ENCODE measurements around the gene PIGV.
A peak's percentile ranks its signal among the peaks of the same experiment; 100 is the strongest.

PIGV gene

GRCh38 chr1:26780344-26780957 lies 7.3 kb upstream of the PIGV start:
- peak; percentile 31 for DNase-seq (ENCODE audit: low read depth)

DNA sequence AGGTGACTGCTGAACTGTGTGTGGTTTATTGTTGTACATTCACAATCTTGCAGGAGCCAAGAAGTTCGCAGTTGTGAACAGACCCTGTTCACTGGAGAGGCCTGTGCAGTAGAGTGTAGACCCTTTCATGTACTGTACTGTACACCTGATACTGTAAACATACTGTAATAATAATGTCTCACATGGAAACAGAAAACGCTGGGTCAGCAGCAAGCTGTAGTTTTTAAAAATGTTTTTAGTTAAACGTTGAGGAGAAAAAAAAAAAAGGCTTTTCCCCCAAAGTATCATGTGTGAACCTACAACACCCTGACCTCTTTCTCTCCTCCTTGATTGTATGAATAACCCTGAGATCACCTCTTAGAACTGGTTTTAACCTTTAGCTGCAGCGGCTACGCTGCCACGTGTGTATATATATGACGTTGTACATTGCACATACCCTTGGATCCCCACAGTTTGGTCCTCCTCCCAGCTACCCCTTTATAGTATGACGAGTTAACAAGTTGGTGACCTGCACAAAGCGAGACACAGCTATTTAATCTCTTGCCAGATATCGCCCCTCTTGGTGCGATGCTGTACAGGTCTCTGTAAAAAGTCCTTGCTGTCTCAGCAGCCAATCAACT lies 6.4 kb upstream of the PIGV start:
- DNase-seq (ENCODE audit: low read depth): no peak
- TF ChIP-seq, protein P1, sequence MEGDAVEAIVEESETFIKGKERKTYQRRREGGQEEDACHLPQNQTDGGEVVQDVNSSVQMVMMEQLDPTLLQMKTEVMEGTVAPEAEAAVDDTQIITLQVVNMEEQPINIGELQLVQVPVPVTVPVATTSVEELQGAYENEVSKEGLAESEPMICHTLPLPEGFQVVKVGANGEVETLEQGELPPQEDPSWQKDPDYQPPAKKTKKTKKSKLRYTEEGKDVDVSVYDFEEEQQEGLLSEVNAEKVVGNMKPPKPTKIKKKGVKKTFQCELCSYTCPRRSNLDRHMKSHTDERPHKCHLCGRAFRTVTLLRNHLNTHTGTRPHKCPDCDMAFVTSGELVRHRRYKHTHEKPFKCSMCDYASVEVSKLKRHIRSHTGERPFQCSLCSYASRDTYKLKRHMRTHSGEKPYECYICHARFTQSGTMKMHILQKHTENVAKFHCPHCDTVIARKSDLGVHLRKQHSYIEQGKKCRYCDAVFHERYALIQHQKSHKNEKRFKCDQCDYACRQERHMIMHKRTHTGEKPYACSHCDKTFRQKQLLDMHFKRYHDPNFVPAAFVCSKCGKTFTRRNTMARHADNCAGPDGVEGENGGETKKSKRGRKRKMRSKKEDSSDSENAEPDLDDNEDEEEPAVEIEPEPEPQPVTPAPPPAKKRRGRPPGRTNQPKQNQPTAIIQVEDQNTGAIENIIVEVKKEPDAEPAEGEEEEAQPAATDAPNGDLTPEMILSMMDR (conservative IDR thresholded peaks at IDR 0.05; ENCODE audit: control insufficient read depth, insufficient read depth, low read depth, low read length): no peak
- H3K4me3 ChIP-seq (ENCODE audit: control insufficient read depth, low read depth, low read length): no peak overlapping the region

More at GRCh38 chr1:26780344-26780957, 7.3 kb upstream of the PIGV start:
- H3K4me3 ChIP-seq (ENCODE audit: control insufficient read depth, low read depth, low read length): no peak overlapping the region
- TF ChIP-seq, protein P1 (conservative IDR thresholded peaks at IDR 0.05; ENCODE audit: control insufficient read depth, insufficient read depth, low read depth, low read length): no peak

- TF ChIP-seq, protein P1 (conservative IDR thresholded peaks at IDR 0.05; ENCODE audit: control insufficient read depth, insufficient read depth, low read depth, low read length): no peak
- H3K4me3 ChIP-seq (ENCODE audit: control insufficient read depth, low read depth, low read length): no peak overlapping the region
- no peak for DNase-seq (ENCODE audit: low read depth)
Observed at GRCh38 chr1:26782521-26783212, 5.1 kb upstream of the PIGV start.

- TF ChIP-seq, protein P1 (conservative IDR thresholded peaks at IDR 0.05; ENCODE audit: control insufficient read depth, insufficient read depth, low read depth, low read length): no peak
- no peak overlapping the region for H3K4me3 ChIP-seq (ENCODE audit: control insufficient read depth, low read depth, low read length)
- no peak for DNase-seq (ENCODE audit: low read depth)
Observed at GRCh38 chr1:26783646-26784022, 4.1 kb upstream of the PIGV start.

GRCh38 chr1:26784023-26784871 lies 3.5 kb upstream of the PIGV start:
- peak; percentile 88 for DNase-seq (ENCODE audit: low read depth)
- no peak overlapping the region for H3K4me3 ChIP-seq (ENCODE audit: control insufficient read depth, low read depth, low read length)
- TF ChIP-seq, protein P1 (conservative IDR thresholded peaks at IDR 0.05; ENCODE audit: control insufficient read depth, insufficient read depth, low read depth, low read length): no peak

GRCh38 chr1:26784886-26785285 lies 2.9 kb upstream of the PIGV start:
- no peak for DNase-seq (ENCODE audit: low read depth)
- TF ChIP-seq, protein P1 (conservative IDR thresholded peaks at IDR 0.05; ENCODE audit: control insufficient read depth, insufficient read depth, low read depth, low read length): no peak
- H3K4me3 ChIP-seq (ENCODE audit: control insufficient read depth, low read depth, low read length): no peak overlapping the region
